HG03558 (cell line): ENCODE data around the gene PIK3C2G.
"Not testable (repeated sequence)": the region's sequence is repeated elsewhere in the genome, so short reads cannot be mapped to it uniquely, and the experiment has no call there.

Source experiments
- ATAC-seq: cut with Tn5 transposase; IDR thresholded peaks from one replicate; pipeline ENCODE4 v1.9.1; 2021; ENCODE audit warnings: moderate number of reproducible peaks; ENCODE audit not compliant: unreplicated experiment; ENCODE audit errors: extremely low read depth

The PIK3C2G gene

GRCh38 chr12:18261273-18261672 lies at the start of gene PIK3C2G:
Gene PIK3C2G (plus strand): TSS chr12:18261518. CDS start chr12:18282082, 20,564 bp downstream.
- ATAC-seq = no peak

- ATAC-seq = no peak
Measured at GRCh38 chr12:18217966-18218365, 43.4 kb upstream of the PIK3C2G start.

- no peak for ATAC-seq
Measured at GRCh38 chr12:18221726-18222125, 39.6 kb upstream of the PIK3C2G start.

- no peak for ATAC-seq
Measured at GRCh38 chr12:18222699-18223098, 38.6 kb upstream of the PIK3C2G start.

- ATAC-seq = no peak
Measured at GRCh38 chr12:18224745-18225144, 36.6 kb upstream of the PIK3C2G start.

- ATAC-seq = no peak
Measured at GRCh38 chr12:18239526-18239925, 21.8 kb upstream of the PIK3C2G start.

GRCh38 chr12:18242380-18243089 lies 18.8 kb upstream of the PIK3C2G start:
- no peak for ATAC-seq

- no peak for ATAC-seq
Measured at GRCh38 chr12:18243238-18243637, 18.1 kb upstream of the PIK3C2G start.

GRCh38 chr12:18246066-18246465 lies 15.3 kb upstream of the PIK3C2G start:
- no peak for ATAC-seq

- ATAC-seq = no peak
Measured at GRCh38 chr12:18250313-18250916, 10.9 kb upstream of the PIK3C2G start.

GRCh38 chr12:18254081-18254480 lies 7.2 kb upstream of the PIK3C2G start:
- no peak for ATAC-seq

- ATAC-seq = not testable (repeated sequence)
Measured at GRCh38 chr12:18255004-18255403, 6.3 kb upstream of the PIK3C2G start.

GRCh38 chr12:18257251-18257650 lies 4.1 kb upstream of the PIK3C2G start:
- ATAC-seq = no peak

GRCh38 chr12:18258929-18259328 lies 2.4 kb upstream of the PIK3C2G start:
- ATAC-seq = no peak

- no peak for ATAC-seq
Measured at GRCh38 chr12:18259906-18260682, 1.2 kb upstream of the PIK3C2G start.

GRCh38 chr12:18261906-18262305 lies 588 bp downstream of the PIK3C2G start:
- no peak for ATAC-seq

GRCh38 chr12:18262514-18262913 lies 1.2 kb downstream of the PIK3C2G start:
- ATAC-seq = no peak

GRCh38 chr12:18264581-18265075 lies 3.3 kb downstream of the PIK3C2G start:
- no peak for ATAC-seq

- no peak for ATAC-seq
Measured at GRCh38 chr12:18267427-18268099, 6.2 kb downstream of the PIK3C2G start.

GRCh38 chr12:18270958-18271460 lies 9.7 kb downstream of the PIK3C2G start:
- no peak for ATAC-seq
